GM23338 (cell line): ENCODE results near the gene VEGFA. TPM values are rescaled to one million over a fixed set of nuclear protein-coding genes. Genes with fewer than 3 reads are reported as not detected.

ENCODE experiments used
- ATAC-seq: fragments of 200-7000 bp; cut with Tn5 transposase; 3 replicates; pipeline ENCODE4 v1.9.1; 2020
- DNase-seq: peaks from one replicate; pipeline ENCODE4 v3.0.0-alpha.2; 2015; ENCODE audit warnings: low spot score
- H2AFZ ChIP-seq: fragments of 200-600 bp; sonication (generic); 2 replicates; pipeline ENCODE4 v1.8.0; 2016; ENCODE audit warnings: antibody characterized with exemption, mild to moderate bottlenecking, moderate library complexity
- H3F3A ChIP-seq: fragments of 200-600 bp; sonication (generic); replicated peaks from 2 replicates; pipeline ENCODE4 v1.8.0; 2017; ENCODE audit warnings: antibody characterized with exemption, mixed run types, low read depth
- H3K27ac ChIP-seq: fragments of 200-600 bp; sonication (generic); 2 replicates; pipeline ENCODE4 v1.6.1; 2016; ENCODE audit warnings: low read depth
- H3K27me3 ChIP-seq: fragments of 200-600 bp; sonication (generic); 2 replicates; pipeline ENCODE4 v1.8.0; 2016; ENCODE audit warnings: mild to moderate bottlenecking, mixed run types, moderate library complexity; ENCODE audit not compliant: insufficient read depth
- H3K36me3 ChIP-seq: fragments of 200-600 bp; sonication (generic); 2 replicates; pipeline ENCODE4 v1.8.0; 2016; ENCODE audit warnings: mild to moderate bottlenecking; ENCODE audit not compliant: insufficient read depth
- H3K4me1 ChIP-seq: fragments of 200-600 bp; sonication (generic); 2 replicates; pipeline ENCODE4 v1.8.0; 2016; ENCODE audit warnings: mild to moderate bottlenecking, moderate library complexity; ENCODE audit not compliant: insufficient read depth
- H3K4me2 ChIP-seq: fragments of 200-600 bp; sonication (generic); 2 replicates; pipeline ENCODE4 v1.7.1; 2017; ENCODE audit warnings: mixed run types
- H3K4me3 ChIP-seq: fragments of 200-600 bp; sonication (generic); 2 replicates; pipeline ENCODE4 v1.6.1; 2016; ENCODE audit warnings: mixed run types
- H3K79me2 ChIP-seq: fragments of 200-600 bp; sonication (generic); replicated peaks from 2 replicates; pipeline ENCODE4 v1.8.0; 2017; ENCODE audit warnings: mild to moderate bottlenecking; ENCODE audit not compliant: insufficient read depth
- H3K9me2 ChIP-seq: fragments of 200-600 bp; sonication (generic); 2 replicates; pipeline ENCODE4 v1.8.0; 2017; ENCODE audit not compliant: insufficient read depth
- H4K20me1 ChIP-seq: fragments of 200-600 bp; sonication (generic); replicated peaks from 2 replicates; pipeline ENCODE4 v1.8.0; 2017; ENCODE audit warnings: mild to moderate bottlenecking; ENCODE audit not compliant: insufficient read depth
- H3K27ac Mint-ChIP-seq: 2 replicates; pipeline ENCODE4 v1.8.0; 2020; ENCODE audit warnings: inconsistent platforms, mild to moderate bottlenecking, moderate library complexity, mixed read lengths
- H3K27me3 Mint-ChIP-seq: 3 replicates; pipeline ENCODE4 v1.8.0; 2022; ENCODE audit warnings: low read depth, mild to moderate bottlenecking, moderate library complexity, mixed read lengths, inconsistent platforms; ENCODE audit not compliant: insufficient read depth, poor library complexity
- H3K36me3 Mint-ChIP-seq: 3 replicates; pipeline ENCODE4 v1.8.0; 2021; ENCODE audit warnings: low read depth, mild to moderate bottlenecking, inconsistent platforms, moderate library complexity, mixed read lengths
- H3K4me1 Mint-ChIP-seq: 3 replicates; pipeline ENCODE4 v1.8.0; 2020; ENCODE audit warnings: mild to moderate bottlenecking, inconsistent platforms, mixed read lengths
- H3K4me3 Mint-ChIP-seq: 3 replicates; pipeline ENCODE4 v1.8.0; 2021; ENCODE audit warnings: moderate library complexity, mild to moderate bottlenecking, inconsistent platforms, mixed read lengths
- H3K9me3 Mint-ChIP-seq: 3 replicates; pipeline ENCODE4 v1.8.0; 2020; ENCODE audit warnings: moderate library complexity, mild to moderate bottlenecking, inconsistent platforms, mixed read lengths
- CREB1 ChIP-seq: fragments of 250-450 bp; sonication (Bioruptor Pico); IDR thresholded peaks from 2 replicates; pipeline ENCODE4 v1.5.0; 2020; ENCODE audit warnings: low read depth, mild to moderate bottlenecking, moderate library complexity
- EZH2 ChIP-seq: fragments of 200-600 bp; sonication (generic); IDR thresholded peaks from one replicate; pipeline ENCODE4 v1.8.0; 2017; ENCODE audit warnings: antibody characterized with exemption, mild to moderate bottlenecking, low read depth; ENCODE audit not compliant: unreplicated experiment
- JUNB ChIP-seq: IDR thresholded peaks from one replicate; pipeline ENCODE4 v1.6.1; 2016; ENCODE audit warnings: antibody characterized with exemption; ENCODE audit not compliant: unreplicated experiment
- NANOG ChIP-seq: IDR thresholded peaks from 2 replicates; pipeline ENCODE4 v1.6.1; 2016; ENCODE audit warnings: antibody characterized with exemption, borderline replicate concordance
- POLR2AphosphoS5 ChIP-seq: IDR thresholded peaks from 2 replicates; pipeline ENCODE4 v1.6.1; 2016; ENCODE audit warnings: antibody characterized with exemption, low read depth
- STAT1 ChIP-seq: IDR thresholded peaks from one replicate; pipeline ENCODE4 v1.6.1; 2016; ENCODE audit warnings: antibody characterized with exemption; ENCODE audit not compliant: unreplicated experiment
- ZNF114 ChIP-seq: fragments of 250-450 bp; sonication (Bioruptor Pico); IDR thresholded peaks from 2 replicates; pipeline ENCODE4 v1.5.0; 2020; ENCODE audit warnings: mild to moderate bottlenecking, moderate library complexity
- ZNF331 ChIP-seq: fragments of 250-450 bp; sonication (Bioruptor Pico); IDR thresholded peaks from 2 replicates; pipeline ENCODE4 v1.5.0; 2020; ENCODE audit warnings: low read depth, mild to moderate bottlenecking, moderate library complexity
- polyA plus RNA-seq: library from polyadenylated mRNA; unstranded; fragments of >200 nt; fragmentation: Nextera tagmentation; extraction: Ambion mirVana; gene quantifications from 2 replicates; pipeline ENCODE4 v1.2.1, GENCODE V29; 2016
- total RNA-seq: library from RNA; depleted of rRNA; stranded (reverse); fragments of >200 nt; shearing (Covaris generic); gene quantifications from 2 replicates; pipeline ENCODE4 v1.2.3, GENCODE V29; 2014
- TF ChIP-seq, protein P1 (sequence below): IDR thresholded peaks from one replicate; pipeline ENCODE4 v1.6.1; 2018; ENCODE audit warnings: antibody characterized with exemption; ENCODE audit not compliant: unreplicated experiment
- TF ChIP-seq, protein P2 (sequence below): IDR thresholded peaks from 2 replicates; pipeline ENCODE4 v1.6.1; 2016; ENCODE audit warnings: antibody characterized with exemption
- TF ChIP-seq, protein P3 (sequence below), 2 experiments: fragments of 200-600 bp in 1 of 2; sonication (generic) in 1 of 2; conservative IDR thresholded peaks; 2 replicates each; pipeline versions ENCODE4 v1.5.1 to v1.6.1; 2016 to 2017; ENCODE audit warnings: antibody characterized with exemption in 2 of 2, low read depth in 2 of 2, mild to moderate bottlenecking in 2 of 2, moderate library complexity in 1 of 2

Gene VEGFA
- total and polyA plus RNA-seq, 2 experiments from 2014 or later: 10.9 to 61.1 TPM

DNA sequence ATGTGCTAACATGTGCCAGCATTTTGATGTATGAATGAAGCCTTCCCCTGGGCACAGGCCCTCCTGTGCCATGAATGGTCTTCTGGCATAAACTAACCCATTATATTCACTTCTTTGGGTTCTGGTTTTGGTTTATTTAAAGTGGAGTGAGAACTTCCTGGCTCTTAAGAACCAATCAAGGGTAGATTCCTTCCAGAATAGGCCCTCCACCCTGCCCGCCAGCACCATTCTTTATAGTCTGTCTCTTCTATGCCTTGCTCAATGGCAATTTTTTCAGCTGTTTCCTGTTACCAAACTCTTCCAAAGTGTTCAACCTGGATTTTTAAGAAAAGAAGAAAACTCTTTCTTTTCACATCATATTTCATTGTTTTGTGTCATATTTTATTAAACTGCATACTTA, 44.1 kb downstream of the VEGFA start (continued):
- TF ChIP-seq, protein P1, sequence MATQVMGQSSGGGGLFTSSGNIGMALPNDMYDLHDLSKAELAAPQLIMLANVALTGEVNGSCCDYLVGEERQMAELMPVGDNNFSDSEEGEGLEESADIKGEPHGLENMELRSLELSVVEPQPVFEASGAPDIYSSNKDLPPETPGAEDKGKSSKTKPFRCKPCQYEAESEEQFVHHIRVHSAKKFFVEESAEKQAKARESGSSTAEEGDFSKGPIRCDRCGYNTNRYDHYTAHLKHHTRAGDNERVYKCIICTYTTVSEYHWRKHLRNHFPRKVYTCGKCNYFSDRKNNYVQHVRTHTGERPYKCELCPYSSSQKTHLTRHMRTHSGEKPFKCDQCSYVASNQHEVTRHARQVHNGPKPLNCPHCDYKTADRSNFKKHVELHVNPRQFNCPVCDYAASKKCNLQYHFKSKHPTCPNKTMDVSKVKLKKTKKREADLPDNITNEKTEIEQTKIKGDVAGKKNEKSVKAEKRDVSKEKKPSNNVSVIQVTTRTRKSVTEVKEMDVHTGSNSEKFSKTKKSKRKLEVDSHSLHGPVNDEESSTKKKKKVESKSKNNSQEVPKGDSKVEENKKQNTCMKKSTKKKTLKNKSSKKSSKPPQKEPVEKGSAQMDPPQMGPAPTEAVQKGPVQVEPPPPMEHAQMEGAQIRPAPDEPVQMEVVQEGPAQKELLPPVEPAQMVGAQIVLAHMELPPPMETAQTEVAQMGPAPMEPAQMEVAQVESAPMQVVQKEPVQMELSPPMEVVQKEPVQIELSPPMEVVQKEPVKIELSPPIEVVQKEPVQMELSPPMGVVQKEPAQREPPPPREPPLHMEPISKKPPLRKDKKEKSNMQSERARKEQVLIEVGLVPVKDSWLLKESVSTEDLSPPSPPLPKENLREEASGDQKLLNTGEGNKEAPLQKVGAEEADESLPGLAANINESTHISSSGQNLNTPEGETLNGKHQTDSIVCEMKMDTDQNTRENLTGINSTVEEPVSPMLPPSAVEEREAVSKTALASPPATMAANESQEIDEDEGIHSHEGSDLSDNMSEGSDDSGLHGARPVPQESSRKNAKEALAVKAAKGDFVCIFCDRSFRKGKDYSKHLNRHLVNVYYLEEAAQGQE: no peak
- TF ChIP-seq STAT1 (no peak), POLR2AphosphoS5 (no peak), ZNF114 (CRISPR knock-in tag) (no peak), CREB1 (CRISPR knock-in tag) (no peak), JUNB (no peak)
- TF ChIP-seq, protein P2, sequence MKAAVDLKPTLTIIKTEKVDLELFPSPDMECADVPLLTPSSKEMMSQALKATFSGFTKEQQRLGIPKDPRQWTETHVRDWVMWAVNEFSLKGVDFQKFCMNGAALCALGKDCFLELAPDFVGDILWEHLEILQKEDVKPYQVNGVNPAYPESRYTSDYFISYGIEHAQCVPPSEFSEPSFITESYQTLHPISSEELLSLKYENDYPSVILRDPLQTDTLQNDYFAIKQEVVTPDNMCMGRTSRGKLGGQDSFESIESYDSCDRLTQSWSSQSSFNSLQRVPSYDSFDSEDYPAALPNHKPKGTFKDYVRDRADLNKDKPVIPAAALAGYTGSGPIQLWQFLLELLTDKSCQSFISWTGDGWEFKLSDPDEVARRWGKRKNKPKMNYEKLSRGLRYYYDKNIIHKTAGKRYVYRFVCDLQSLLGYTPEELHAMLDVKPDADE: no peak
- TF ChIP-seq, protein P3, sequence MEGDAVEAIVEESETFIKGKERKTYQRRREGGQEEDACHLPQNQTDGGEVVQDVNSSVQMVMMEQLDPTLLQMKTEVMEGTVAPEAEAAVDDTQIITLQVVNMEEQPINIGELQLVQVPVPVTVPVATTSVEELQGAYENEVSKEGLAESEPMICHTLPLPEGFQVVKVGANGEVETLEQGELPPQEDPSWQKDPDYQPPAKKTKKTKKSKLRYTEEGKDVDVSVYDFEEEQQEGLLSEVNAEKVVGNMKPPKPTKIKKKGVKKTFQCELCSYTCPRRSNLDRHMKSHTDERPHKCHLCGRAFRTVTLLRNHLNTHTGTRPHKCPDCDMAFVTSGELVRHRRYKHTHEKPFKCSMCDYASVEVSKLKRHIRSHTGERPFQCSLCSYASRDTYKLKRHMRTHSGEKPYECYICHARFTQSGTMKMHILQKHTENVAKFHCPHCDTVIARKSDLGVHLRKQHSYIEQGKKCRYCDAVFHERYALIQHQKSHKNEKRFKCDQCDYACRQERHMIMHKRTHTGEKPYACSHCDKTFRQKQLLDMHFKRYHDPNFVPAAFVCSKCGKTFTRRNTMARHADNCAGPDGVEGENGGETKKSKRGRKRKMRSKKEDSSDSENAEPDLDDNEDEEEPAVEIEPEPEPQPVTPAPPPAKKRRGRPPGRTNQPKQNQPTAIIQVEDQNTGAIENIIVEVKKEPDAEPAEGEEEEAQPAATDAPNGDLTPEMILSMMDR (conservative IDR thresholded peaks at IDR 0.05; ENCODE audit: low read depth in 2 of 2): no peak

DNA sequence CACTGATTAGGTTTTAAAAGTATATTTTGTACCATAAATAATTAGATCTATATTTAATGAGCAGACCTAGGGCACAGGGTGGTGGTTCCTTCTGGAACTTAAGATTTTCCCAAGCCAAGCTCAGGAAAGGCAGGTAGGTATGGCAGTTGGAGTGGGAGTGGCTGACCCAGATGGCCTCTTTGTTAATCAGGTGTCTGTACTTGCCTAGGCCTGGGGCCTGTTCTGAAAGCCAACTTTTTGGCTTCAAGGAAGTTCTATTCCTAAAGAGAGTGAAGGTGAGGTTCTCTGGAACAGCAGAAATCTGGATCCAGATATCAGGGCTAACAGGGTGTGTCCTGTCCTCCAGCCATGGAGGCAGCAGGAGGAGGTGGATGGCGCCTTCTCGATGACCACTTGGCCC, 44.9 kb downstream of the VEGFA start:
- Histone ChIP-seq H3F3A (no peaks in the 10 kb centered on the region), H4K20me1 (no peaks in the 10 kb centered on the region), H3K9me2 (no peaks in the 10 kb centered on the region), H3K79me2 (no peaks in the 10 kb centered on the region), H3K4me2 (no peak overlapping the region), H2AFZ (no peak overlapping the region), H3K27me3 (no peaks in the 10 kb centered on the region), H3K4me3 (no peak overlapping the region), H3K36me3 (no peaks in the 10 kb centered on the region), H3K4me1 (no peaks in the 10 kb centered on the region), H3K27ac (no peak overlapping the region)
- Mint-ChIP-seq H3K27ac (no peak overlapping the region), H3K9me3 (no peaks in the 10 kb centered on the region), H3K4me3 (no peak overlapping the region), H3K36me3 (no peaks in the 10 kb centered on the region), H3K27me3 (peaks cover 8% of the 10 kb centered on the region), H3K4me1 (peaks cover 9% of the 10 kb centered on the region; the same call in 2 of the 3 replicates)
- DNase-seq (no peak), ATAC-seq (no peak)
- no peak for TF ChIP-seq CREB1 (CRISPR knock-in tag)
- no peak for TF ChIP-seq ZNF331 (CRISPR knock-in tag)
- TF ChIP-seq EZH2: no peak
- TF ChIP-seq, protein P1: no peak
- TF ChIP-seq, protein P2: no peak
- no peak for TF ChIP-seq STAT1
- TF ChIP-seq, protein P3 (conservative IDR thresholded peaks at IDR 0.05; ENCODE audit: low read depth in 2 of 2): no peak
- no peak for TF ChIP-seq POLR2AphosphoS5
- no peak for TF ChIP-seq NANOG
